Stimulated activated CD4-positive, alpha-beta T cell treated with anti-CD3 and anti-CD28 coated beads, Interleukin-1b, Interleukin-23, amount 100 ng/mL, for 1 hour (primary cell): Measurements from ENCODE around the gene STAB2.
"Not testable (repeated sequence)": the region's sequence is repeated elsewhere in the genome, so short reads cannot be mapped to it uniquely, and the experiment has no call there.

Experiments used
- DNase-seq, 2 donors: peaks; one replicate each; pipeline ENCODE4 v3.0.0-alpha.2; 2020; ENCODE audit warnings: low read depth in 2 of 2

The STAB2 gene

DNA sequence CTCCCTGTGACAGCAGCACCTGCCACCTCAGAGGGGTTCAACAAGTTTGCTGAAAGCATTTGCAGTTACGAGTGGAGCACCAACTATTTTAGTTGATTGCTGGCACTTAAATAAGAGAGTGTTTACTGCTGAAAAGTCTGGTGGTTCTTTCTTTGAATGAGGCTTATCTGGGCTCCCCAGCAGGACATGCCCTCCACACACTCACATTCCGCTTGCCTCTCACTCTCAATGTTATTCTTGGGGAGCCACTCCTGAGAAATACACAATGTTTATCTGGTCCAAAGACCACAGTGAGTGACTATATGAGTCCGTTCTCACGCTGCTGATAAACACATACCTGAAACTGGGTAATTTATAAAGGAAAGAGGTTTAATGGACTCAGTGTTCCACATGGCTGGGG lies 222.1 kb downstream of the STAB2 start:
- no peak for DNase-seq

DNA sequence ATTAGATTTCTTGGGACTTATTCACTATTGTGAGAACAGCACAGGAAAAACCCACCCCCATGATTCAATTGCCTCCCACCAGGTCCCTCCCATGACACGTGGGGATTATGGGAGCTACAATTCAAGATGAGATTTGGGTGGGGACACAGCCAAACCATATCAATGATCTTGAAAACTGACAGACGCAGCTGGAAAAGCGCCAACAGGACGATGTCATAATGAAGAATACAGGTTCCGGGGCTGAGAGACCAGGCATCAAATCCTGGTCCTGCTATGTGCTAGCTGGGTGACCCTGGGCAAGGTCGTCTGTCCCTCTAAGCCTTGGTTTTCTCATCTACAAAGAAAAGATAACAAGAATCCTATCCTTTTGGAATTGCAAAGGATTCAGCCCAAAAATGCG lies 222.6 kb downstream of the STAB2 start:
- not testable (repeated sequence) for DNase-seq

DNA sequence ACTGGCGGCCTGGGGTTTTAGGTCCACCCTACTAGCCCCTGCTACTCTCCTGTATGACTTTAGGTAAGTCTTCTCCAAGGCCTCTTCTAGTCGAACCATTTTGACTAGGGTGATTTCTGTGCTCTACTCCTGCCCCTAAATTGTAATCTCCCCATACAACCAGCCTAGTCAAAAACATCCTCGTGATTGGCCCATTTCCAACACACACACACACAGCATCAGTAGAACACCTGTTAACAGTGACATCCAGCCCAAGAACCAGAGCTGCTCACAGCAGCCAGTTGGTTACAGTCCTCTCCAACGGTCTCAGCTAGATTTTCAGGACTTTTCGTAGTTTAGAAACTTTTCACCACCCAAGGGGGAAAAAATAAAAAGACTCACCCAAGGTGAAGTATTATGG lies 223.0 kb downstream of the STAB2 start:
- no peak for DNase-seq

DNA sequence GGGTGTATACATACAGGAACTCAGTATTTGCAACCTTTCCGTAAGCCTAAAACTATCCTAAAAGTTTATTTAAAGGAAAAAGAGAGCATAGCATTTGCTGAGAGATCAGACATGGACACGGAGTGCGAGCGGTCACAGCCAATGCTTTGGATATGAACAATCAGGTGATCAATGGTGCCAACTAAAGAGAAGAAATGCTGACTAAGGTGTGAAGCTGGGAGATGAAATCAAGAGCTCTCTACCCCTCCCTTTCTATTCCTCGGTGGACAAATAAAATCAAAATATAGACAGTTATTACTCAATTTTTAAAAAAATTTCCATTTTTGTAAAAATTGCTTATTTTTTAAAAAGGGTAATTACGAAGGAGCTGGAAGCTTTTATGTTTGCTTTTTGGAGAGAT lies 224.7 kb downstream of the STAB2 start:
- no peak for DNase-seq

DNA sequence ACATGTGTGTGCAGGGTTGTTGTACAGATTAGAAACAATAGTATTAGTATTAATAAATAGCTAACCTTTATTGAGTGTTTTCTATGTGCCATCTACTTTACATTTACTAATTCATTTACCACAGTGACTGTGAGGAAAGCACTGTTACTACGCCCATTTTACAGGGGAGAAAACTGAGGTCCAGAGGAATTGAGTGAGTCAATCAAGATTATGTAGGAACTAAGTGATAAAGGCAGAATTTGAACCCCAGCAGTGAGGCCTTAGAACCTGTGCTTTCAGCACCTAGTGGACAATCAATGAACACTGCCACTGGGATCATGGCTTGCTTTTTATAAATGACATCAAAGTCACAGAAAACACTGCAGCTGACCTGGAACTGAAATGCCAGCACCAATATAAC lies 225.7 kb downstream of the STAB2 start:
- DNase-seq, result no peak

DNA sequence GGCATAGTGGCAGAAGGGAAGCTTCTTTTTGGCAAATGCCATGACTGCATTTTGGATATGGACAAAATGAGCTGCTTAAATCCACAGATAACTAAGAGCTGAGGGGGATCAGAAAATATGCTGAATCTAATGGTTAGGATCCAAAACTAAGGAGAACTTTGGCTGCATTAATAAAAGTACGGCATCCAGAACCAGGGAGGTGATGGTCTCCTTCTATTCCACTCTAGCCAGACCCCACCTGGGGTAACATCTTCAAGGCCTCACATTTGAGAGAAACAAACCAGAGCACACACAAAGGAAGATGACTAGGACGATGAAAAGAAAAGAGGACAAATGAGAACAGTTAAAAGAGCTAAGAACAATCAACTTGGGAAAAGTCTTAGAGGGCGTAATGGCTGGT lies 226.4 kb downstream of the STAB2 start:
- no peak for DNase-seq

DNA sequence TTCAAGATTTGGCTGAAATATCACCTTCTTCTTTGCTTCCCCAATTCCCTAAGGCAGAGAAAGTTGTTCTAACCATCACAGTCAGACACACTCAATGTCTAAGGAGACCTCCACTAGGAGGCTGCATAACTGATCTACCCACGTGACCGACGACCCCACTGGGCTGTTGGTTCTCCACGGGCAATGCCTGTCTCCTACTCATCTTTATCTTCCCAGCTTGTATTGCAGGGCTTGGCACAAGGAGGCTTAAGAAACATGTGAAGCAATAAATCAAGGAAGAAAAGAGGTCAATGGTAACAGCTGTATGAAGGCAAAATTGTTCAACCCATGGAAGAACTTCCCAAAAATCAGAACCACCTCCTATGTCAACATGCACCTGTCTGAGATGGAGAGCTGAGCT lies 226.9 kb downstream of the STAB2 start:
- DNase-seq, result no peak

DNA sequence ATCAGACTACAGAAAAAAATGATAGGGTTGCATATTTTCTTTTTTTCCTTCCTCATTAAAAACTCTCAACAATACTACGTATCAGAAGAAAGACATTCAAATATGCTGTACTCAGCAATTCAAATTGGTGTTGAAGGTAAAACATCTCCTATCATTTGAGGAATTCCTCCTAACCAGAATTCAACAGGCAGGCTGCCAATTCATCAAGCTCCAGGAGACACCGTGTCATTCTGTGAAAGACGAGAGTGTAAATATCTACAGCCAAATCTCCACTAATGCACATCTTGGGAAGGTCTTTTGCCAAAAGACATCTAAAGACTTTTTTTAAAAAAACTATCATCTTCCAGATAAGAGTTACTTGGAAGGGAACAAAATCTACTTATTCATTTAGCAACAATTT lies 227.4 kb downstream of the STAB2 start:
- no peak for DNase-seq
